Measurements from ENCODE around the gene TSPAN31.

Gene TSPAN31

DNA sequence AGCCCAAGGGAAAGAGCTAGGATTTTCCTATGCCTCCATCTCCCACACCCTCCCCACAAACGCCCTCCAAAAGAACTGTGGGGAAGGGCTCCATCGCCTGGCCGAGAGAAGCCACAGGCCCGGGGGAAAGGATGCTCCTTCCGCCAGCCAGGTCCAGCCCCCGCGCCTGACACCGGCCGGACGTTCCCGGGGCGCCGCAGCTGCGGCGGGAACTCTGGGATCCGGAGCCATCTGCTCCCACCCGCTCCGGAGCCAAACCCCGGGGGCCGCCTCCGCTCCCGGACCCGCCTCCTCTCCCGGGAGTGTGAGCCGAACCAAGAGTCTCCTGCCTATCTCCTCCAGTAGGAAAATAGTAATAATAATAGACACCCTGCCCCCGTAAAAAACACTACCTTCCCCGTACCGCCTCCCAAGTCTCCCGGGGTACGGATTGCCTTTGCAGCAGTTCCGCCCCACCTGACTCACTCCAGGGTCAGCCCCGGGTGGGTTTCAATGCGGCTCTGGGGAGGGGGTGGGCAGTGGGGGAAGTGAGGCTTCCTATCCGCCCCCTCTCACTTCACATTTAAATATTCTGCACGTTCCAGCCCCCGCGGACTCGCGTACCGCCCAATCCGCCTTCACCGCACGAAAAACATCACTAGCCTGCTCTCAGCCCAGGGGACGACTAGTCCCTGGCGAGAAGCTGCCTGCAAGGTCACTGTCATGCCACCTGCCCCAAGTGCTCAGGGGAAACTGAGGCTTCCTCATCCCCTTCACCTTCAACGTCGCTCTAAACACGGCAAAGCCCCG, 8.7 kb upstream of the TSPAN31 start:
- H4K20me1 ChIP-seq (ENCODE audit: insufficient read depth, low read length): no peaks in the 10 kb centered on the region
- H3K9me3 ChIP-seq (ENCODE audit: low read length): no peaks in the 10 kb centered on the region
- H3K27me3 ChIP-seq (ENCODE audit: insufficient read depth, low read length): no peaks in the 10 kb centered on the region
- H3K4me3 ChIP-seq (ENCODE audit: low read depth, low read length, poor library complexity, severe bottlenecking): no peak overlapping the region
- no peak overlapping the region for H3K9ac ChIP-seq (ENCODE audit: low read length)
- no peak overlapping the region for H2AFZ ChIP-seq (ENCODE audit: low read length)
- H3K27ac ChIP-seq (ENCODE audit: low read depth, low read length, poor library complexity, severe bottlenecking): no peak overlapping the region
- H3K79me2 ChIP-seq (ENCODE audit: insufficient read depth, low read length): no peaks in the 10 kb centered on the region
- H3K36me3 ChIP-seq (ENCODE audit: insufficient read depth, low read length): peaks cover 21% of the 10 kb centered on the region; the same call in 1 of the 2 replicates
- H3K4me2 ChIP-seq (ENCODE audit: low read length): no peak overlapping the region
- peaks cover 20% of the 10 kb centered on the region for H3K4me1 ChIP-seq (ENCODE audit: insufficient read depth, low read length, severe bottlenecking)
- no peaks in the 10 kb centered on the region for H3K9me2 ChIP-seq (ENCODE audit: low read depth, low read length)
- TF ChIP-seq EZH2 (IDR thresholded peaks at IDR 0.05; ENCODE audit: borderline replicate concordance, low read length): no peak
- TF ChIP-seq, protein P1, sequence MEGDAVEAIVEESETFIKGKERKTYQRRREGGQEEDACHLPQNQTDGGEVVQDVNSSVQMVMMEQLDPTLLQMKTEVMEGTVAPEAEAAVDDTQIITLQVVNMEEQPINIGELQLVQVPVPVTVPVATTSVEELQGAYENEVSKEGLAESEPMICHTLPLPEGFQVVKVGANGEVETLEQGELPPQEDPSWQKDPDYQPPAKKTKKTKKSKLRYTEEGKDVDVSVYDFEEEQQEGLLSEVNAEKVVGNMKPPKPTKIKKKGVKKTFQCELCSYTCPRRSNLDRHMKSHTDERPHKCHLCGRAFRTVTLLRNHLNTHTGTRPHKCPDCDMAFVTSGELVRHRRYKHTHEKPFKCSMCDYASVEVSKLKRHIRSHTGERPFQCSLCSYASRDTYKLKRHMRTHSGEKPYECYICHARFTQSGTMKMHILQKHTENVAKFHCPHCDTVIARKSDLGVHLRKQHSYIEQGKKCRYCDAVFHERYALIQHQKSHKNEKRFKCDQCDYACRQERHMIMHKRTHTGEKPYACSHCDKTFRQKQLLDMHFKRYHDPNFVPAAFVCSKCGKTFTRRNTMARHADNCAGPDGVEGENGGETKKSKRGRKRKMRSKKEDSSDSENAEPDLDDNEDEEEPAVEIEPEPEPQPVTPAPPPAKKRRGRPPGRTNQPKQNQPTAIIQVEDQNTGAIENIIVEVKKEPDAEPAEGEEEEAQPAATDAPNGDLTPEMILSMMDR (IDR thresholded peaks at IDR 0.05; ENCODE audit: low read length): no peak
- no peaks in the 10 kb centered on the region for H3F3A ChIP-seq (ENCODE audit: insufficient read depth, low read length)

DNA sequence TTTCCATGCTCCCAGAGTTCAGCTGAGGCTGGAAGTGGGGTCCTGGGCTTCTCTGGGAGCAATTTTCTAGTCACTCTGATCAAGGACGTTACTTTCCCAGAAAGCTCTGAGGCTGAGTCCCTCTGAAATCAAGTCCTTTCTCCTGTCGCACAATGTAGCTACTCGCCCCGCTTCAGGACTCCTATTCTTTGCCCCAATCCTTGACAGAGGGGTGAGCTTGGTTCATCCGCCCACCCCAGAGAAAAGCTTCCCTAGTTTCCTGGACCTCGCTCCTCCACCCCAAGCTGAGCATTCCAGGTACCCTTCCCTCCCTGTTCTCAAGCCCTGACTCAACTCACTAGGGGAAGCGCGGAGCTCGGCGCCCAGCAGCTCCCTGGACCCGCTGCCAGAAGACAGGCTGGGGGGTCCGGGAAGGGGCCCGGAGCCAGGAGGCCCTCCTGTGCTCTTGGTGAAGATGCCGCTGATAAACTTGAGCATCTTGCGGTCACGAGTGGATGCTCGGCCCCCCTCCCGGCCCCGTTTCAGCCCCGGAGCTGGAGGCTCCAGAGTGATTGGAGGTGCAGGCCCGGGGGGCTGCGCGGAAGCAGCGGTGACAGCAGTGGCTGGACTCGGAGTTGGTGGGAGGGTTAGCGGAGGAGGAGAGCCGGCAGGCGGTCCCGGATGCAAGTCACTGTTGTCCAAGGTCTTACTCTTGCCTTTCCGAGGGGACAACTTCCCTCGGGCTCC, 7.9 kb upstream of the TSPAN31 start:
- no peaks in the 10 kb centered on the region for H4K20me1 ChIP-seq (ENCODE audit: insufficient read depth, low read length)
- peaks cover 27% of the 10 kb centered on the region for H3K4me1 ChIP-seq (ENCODE audit: insufficient read depth, low read length, severe bottlenecking)
- H3K27me3 ChIP-seq (ENCODE audit: insufficient read depth, low read length): no peaks in the 10 kb centered on the region
- H3K36me3 ChIP-seq (ENCODE audit: insufficient read depth, low read length): peaks cover 13% of the 10 kb centered on the region; the same call in 1 of the 2 replicates
- H3K4me2 ChIP-seq (ENCODE audit: low read length): no peak overlapping the region
- H3K79me2 ChIP-seq (ENCODE audit: insufficient read depth, low read length): no peaks in the 10 kb centered on the region
- H3K9me2 ChIP-seq (ENCODE audit: low read depth, low read length): no peaks in the 10 kb centered on the region
- no peak overlapping the region for H2AFZ ChIP-seq (ENCODE audit: low read length)
- TF ChIP-seq, protein P1 (IDR thresholded peaks at IDR 0.05; ENCODE audit: low read length): no peak
- TF ChIP-seq EZH2 (IDR thresholded peaks at IDR 0.05; ENCODE audit: borderline replicate concordance, low read length): no peak
- no peak overlapping the region for H3K27ac ChIP-seq (ENCODE audit: low read depth, low read length, poor library complexity, severe bottlenecking)
- no peak overlapping the region for H3K9ac ChIP-seq (ENCODE audit: low read length)
- H3F3A ChIP-seq (ENCODE audit: insufficient read depth, low read length): no peaks in the 10 kb centered on the region
- H3K9me3 ChIP-seq (ENCODE audit: low read length): no peaks in the 10 kb centered on the region
- H3K4me3 ChIP-seq (ENCODE audit: low read depth, low read length, poor library complexity, severe bottlenecking): no peak overlapping the region

DNA sequence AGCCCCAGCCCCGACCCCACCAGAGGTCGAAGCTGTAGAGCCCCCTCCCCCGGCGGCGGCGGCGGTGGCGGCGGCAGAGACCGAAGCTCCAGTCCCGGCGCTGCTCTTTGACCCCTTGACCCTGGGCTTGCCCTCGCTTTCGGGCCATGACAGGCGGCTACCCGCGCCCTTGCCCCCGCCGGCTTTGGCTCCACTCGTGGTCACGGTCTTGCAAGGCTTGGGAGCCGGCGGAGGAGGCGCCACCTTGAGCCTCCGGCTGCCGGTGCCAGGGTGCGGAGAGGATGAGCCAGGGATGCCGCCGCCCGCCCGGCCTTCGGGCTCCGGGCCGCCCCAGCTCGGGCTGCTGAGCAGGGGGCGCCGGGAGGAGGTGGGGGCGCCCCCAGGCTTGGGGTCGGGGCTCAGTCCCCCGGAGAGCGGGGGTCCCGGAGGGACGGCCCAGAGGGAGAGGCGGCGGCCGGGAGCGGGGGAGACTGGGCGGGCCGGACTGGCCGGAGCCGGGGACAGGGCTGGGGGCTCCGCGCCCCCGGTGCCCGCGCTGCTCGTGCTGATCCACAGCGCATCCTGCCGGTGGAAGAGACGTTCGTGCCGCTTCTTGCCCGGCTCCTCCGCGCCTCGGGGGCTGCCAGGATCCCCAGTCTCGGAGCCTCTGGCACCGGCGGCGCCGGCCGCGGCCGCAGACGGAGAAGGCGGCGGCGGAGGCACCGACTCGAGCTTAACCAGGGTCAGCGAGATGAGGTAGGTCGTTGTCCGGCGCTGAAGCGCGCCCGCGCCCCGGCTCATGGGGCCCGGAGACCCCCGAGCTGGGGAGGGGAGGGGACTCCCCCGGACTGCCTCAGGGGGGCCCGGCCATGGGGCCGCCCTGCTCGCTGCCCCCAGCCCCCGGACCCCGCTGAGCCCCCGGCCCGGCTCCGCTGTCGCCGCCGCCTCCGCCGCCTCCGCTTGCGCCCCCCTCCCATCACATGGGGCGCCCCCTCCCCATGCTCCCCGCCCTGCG, 7.1 kb upstream of the TSPAN31 start:
- Histone ChIP-seq H3K4me1 (ENCODE audit: insufficient read depth, low read length, severe bottlenecking) (peaks cover 34% of the 10 kb centered on the region), H3K36me3 (ENCODE audit: insufficient read depth, low read length) (peaks cover 9% of the 10 kb centered on the region; the same call in 1 of the 2 replicates), H3K9me2 (ENCODE audit: low read depth, low read length) (no peaks in the 10 kb centered on the region), H3K9ac (ENCODE audit: low read length) (no peak overlapping the region), H2AFZ (ENCODE audit: low read length) (no peak overlapping the region), H4K20me1 (ENCODE audit: insufficient read depth, low read length) (no peaks in the 10 kb centered on the region), H3K4me3 (ENCODE audit: low read depth, low read length, poor library complexity, severe bottlenecking) (no peak overlapping the region), H3K27ac (ENCODE audit: low read depth, low read length, poor library complexity, severe bottlenecking) (no peak overlapping the region), H3K4me2 (ENCODE audit: low read length) (no peak overlapping the region), H3F3A (ENCODE audit: insufficient read depth, low read length) (no peaks in the 10 kb centered on the region), H3K9me3 (ENCODE audit: low read length) (no peaks in the 10 kb centered on the region), H3K79me2 (ENCODE audit: insufficient read depth, low read length) (no peaks in the 10 kb centered on the region), H3K27me3 (ENCODE audit: insufficient read depth, low read length) (no peaks in the 10 kb centered on the region)
- TF ChIP-seq, protein P1 (IDR thresholded peaks at IDR 0.05; ENCODE audit: low read length): no peak
- no peak for TF ChIP-seq EZH2 (IDR thresholded peaks at IDR 0.05; ENCODE audit: borderline replicate concordance, low read length)
